Liver (tissue), 9 donors: ENCODE results near the gene PPP2R3A. TPM values are rescaled to one million over a fixed set of nuclear protein-coding genes. Genes with fewer than 3 reads are reported as not detected.

ENCODE experiments used
- DNase-seq: peaks from one replicate; pipeline ENCODE4 v3.0.0-alpha.2; 2017; ENCODE audit warnings: low spot score
- H3K27ac ChIP-seq, 2 donors: one replicate each; pipeline ENCODE4 v1.7.0; 2013; ENCODE audit warnings: inconsistent platforms in 2 of 2, low read length in 2 of 2, control low read depth in 1 of 2, low read depth in 1 of 2, mild to moderate bottlenecking in 1 of 2
- H3K27me3 ChIP-seq, 4 donors: one replicate each; pipeline versions ENCODE4 v1.6.1 to v1.7.0; 2013; ENCODE audit warnings: low read length in 3 of 4, inconsistent platforms in 1 of 4, mild to moderate bottlenecking in 1 of 4, moderate library complexity in 1 of 4; ENCODE audit not compliant: control insufficient read depth in 4 of 4, insufficient read depth in 4 of 4
- H3K36me3 ChIP-seq, 4 donors: one replicate each; pipeline versions ENCODE4 v1.6.1 to v1.7.0; 2013; ENCODE audit warnings: low read length in 3 of 4, mild to moderate bottlenecking in 3 of 4, low read depth in 1 of 4, moderate library complexity in 1 of 4; ENCODE audit not compliant: control insufficient read depth in 4 of 4, insufficient read depth in 3 of 4
- H3K4me1 ChIP-seq, 4 donors: one replicate each; pipeline versions ENCODE4 v1.6.1 to v1.7.0; 2013; ENCODE audit warnings: low read length in 3 of 4, mild to moderate bottlenecking in 3 of 4, moderate library complexity in 1 of 4; ENCODE audit not compliant: control insufficient read depth in 4 of 4, insufficient read depth in 4 of 4
- H3K4me3 ChIP-seq, 3 donors: one replicate each; pipeline versions ENCODE4 v1.6.1 to v1.7.0; 2013; ENCODE audit warnings: low read length in 3 of 3, control low read depth in 1 of 3, low read depth in 1 of 3, mild to moderate bottlenecking in 1 of 3
- H3K9ac ChIP-seq, 2 donors: one replicate each; pipeline ENCODE4 v1.7.0; 2013; ENCODE audit warnings: low read length in 2 of 2, mild to moderate bottlenecking in 2 of 2, moderate library complexity in 2 of 2, control low read depth in 1 of 2, low read depth in 1 of 2
- H3K9me3 ChIP-seq, 4 donors: one replicate each; pipeline versions ENCODE4 v1.6.1 to v1.7.0; 2013; ENCODE audit warnings: low read length in 3 of 4; ENCODE audit not compliant: control insufficient read depth in 4 of 4
- ATF3 ChIP-seq: IDR thresholded peaks from 2 replicates; pipeline ENCODE4 v1.6.1; 2016; ENCODE audit warnings: antibody characterized with exemption
- CTCF ChIP-seq: fragments of 150-350 bp; IDR thresholded peaks from 2 replicates; pipeline ENCODE4 v1.5.1; 2017; ENCODE audit warnings: improper control_type of control experiment, low read depth, low read length; ENCODE audit not compliant: missing input control
- EGR1 ChIP-seq, 2 donors: IDR thresholded peaks; 2 replicates each; pipeline ENCODE4 v1.6.1; 2016 to 2018; ENCODE audit warnings: antibody characterized with exemption in 2 of 2, low read depth in 2 of 2
- FOXA1 ChIP-seq: IDR thresholded peaks from 2 replicates; pipeline ENCODE4 v1.6.1; 2016; ENCODE audit warnings: antibody characterized with exemption
- GABPA ChIP-seq, 2 donors: IDR thresholded peaks in 1 of 2; conservative IDR thresholded peaks in 1 of 2; 2 replicates each; pipeline ENCODE4 v1.6.1; 2016; ENCODE audit warnings: antibody characterized with exemption in 2 of 2, mild to moderate bottlenecking in 1 of 2, moderate library complexity in 1 of 2
- HNF4G ChIP-seq: IDR thresholded peaks from 2 replicates; pipeline ENCODE4 v1.6.1; 2016; ENCODE audit warnings: antibody characterized with exemption
- JUND ChIP-seq, 2 donors: IDR thresholded peaks; 2 replicates each; pipeline ENCODE4 v1.6.1; 2016; ENCODE audit warnings: antibody characterized with exemption in 2 of 2
- MAX ChIP-seq: IDR thresholded peaks from 2 replicates; pipeline ENCODE4 v1.6.1; 2016; ENCODE audit warnings: antibody characterized with exemption
- NR2F2 ChIP-seq: IDR thresholded peaks from 2 replicates; pipeline ENCODE4 v1.6.1; 2016; ENCODE audit warnings: antibody characterized with exemption
- RAD21 ChIP-seq, 2 donors: IDR thresholded peaks; 2 replicates each; pipeline ENCODE4 v1.6.1; 2016; ENCODE audit warnings: antibody characterized with exemption in 2 of 2, mild to moderate bottlenecking in 2 of 2
- REST ChIP-seq: IDR thresholded peaks from 2 replicates; pipeline ENCODE4 v1.6.1; 2016; ENCODE audit warnings: antibody characterized with exemption, mild to moderate bottlenecking
- RXRA ChIP-seq, 2 donors: IDR thresholded peaks; 2 replicates each; pipeline ENCODE4 v1.6.1; 2017 to 2018; ENCODE audit warnings: antibody characterized with exemption in 2 of 2, mild to moderate bottlenecking in 1 of 2
- SP1 ChIP-seq: IDR thresholded peaks from 2 replicates; pipeline ENCODE4 v1.6.1; 2018; ENCODE audit warnings: antibody characterized with exemption, mild to moderate bottlenecking
- TAF1 ChIP-seq: conservative IDR thresholded peaks from 2 replicates; pipeline ENCODE4 v1.6.1; 2016; ENCODE audit warnings: antibody characterized with exemption, mild to moderate bottlenecking
- YY1 ChIP-seq: IDR thresholded peaks from 2 replicates; pipeline ENCODE4 v1.6.1; 2016; ENCODE audit warnings: antibody characterized with exemption, mild to moderate bottlenecking
- ZBTB33 ChIP-seq: IDR thresholded peaks from 2 replicates; pipeline ENCODE4 v1.6.1; 2016; ENCODE audit warnings: antibody characterized with exemption
- WGBS: extraction: QIAGEN DNeasy Blood & Tissue Kit; methylation state at CpG from one replicate; pipeline ENCODE4 v1.1.7; 2013; 5-methylcytosine and 5-hydroxymethylcytosine counted together
- polyA plus RNA-seq, 2 donors: library from polyadenylated mRNA; stranded (reverse) in 1 of 2; unstranded in 1 of 2; fragments of 200-250 nt in 1 of 2; fragments of >200 nt in 1 of 2; fragmentation: Nextera tagmentation in 1 of 2; extraction: Ambion mirVana in 1 of 2; gene quantifications; one replicate each; pipeline versions ENCODE4 v1.2.1 to v1.2.3, GENCODE V29; 2013 to 2015
- total RNA-seq, 2 donors: library from RNA; depleted of rRNA; stranded (reverse); fragments of >200 nt; gene quantifications; one replicate each; pipeline ENCODE4 v1.2.3, GENCODE V29; 2014
- donor health status: healthy.
- donor health status: healthy.
- donor health status: healthy.
- donor health status: healthy.
- donor health status: healthy.

The PPP2R3A gene
- total and polyA plus RNA-seq, 4 donors: 0.54 to 3.3 (median 1.6) TPM

GRCh38 chr3:136048068-136048467 lies 82.5 kb downstream of the PPP2R3A start:
- DNase-seq: no peak
- 97% methylated on average over 7 of the region's 7 CpGs for WGBS
- Histone ChIP-seq H3K27me3 (no peaks in the 10 kb centered on the region), H3K4me3 (no peak overlapping the region), H3K27ac (no peak overlapping the region), H3K9me3 (no peaks in the 10 kb centered on the region), H3K36me3 (peaks cover 0 to 4% (median 0%) of the 10 kb centered on the region in 4 donors), H3K9ac (no peak overlapping the region), H3K4me1 (no peaks in the 10 kb centered on the region)
- no peak for TF ChIP-seq EGR1 (IDR thresholded peaks at IDR 0.05; ENCODE audit: low read depth in 2 of 2)
- no peak for TF ChIP-seq GABPA (IDR thresholded peaks at IDR 0.05 in 1 of 2, conservative IDR thresholded peaks at IDR 0.05 in 1 of 2)
- TF ChIP-seq RAD21 (IDR thresholded peaks at IDR 0.05): no peak
- no peak for TF ChIP-seq REST
- no peak for TF ChIP-seq SP1
- no peak for TF ChIP-seq CTCF
- no peak for TF ChIP-seq ZBTB33
- TF ChIP-seq ATF3: no peak
- TF ChIP-seq NR2F2: no peak
- no peak for TF ChIP-seq JUND (IDR thresholded peaks at IDR 0.05)
- no peak for TF ChIP-seq YY1
- no peak for TF ChIP-seq HNF4G
- no peak for TF ChIP-seq FOXA1
- no peak for TF ChIP-seq MAX
- no peak for TF ChIP-seq RXRA (IDR thresholded peaks at IDR 0.05)
- TF ChIP-seq TAF1: no peak

GRCh38 chr3:136050250-136050649 lies 84.7 kb downstream of the PPP2R3A start:
- no peak for DNase-seq
- no peaks in the 10 kb centered on the region for H3K9me3 ChIP-seq
- no peak overlapping the region for H3K9ac ChIP-seq
- H3K36me3 ChIP-seq: no peaks in the 10 kb centered on the region
- no peak overlapping the region for H3K4me3 ChIP-seq
- H3K27me3 ChIP-seq: no peaks in the 10 kb centered on the region
- H3K4me1 ChIP-seq: no peaks in the 10 kb centered on the region
- H3K27ac ChIP-seq: no peak overlapping the region
- 71% methylated on average over 6 of the region's 6 CpGs for WGBS
- TF ChIP-seq REST (no peak), NR2F2 (no peak), ZBTB33 (no peak), GABPA (IDR thresholded peaks at IDR 0.05 in 1 of 2, conservative IDR thresholded peaks at IDR 0.05 in 1 of 2) (no peak), CTCF (no peak), TAF1 (no peak)
